ENCODE data around the gene ARHGAP26.
A peak's percentile ranks its signal among the peaks of the same experiment; 100 is the strongest.

Gene ARHGAP26

DNA sequence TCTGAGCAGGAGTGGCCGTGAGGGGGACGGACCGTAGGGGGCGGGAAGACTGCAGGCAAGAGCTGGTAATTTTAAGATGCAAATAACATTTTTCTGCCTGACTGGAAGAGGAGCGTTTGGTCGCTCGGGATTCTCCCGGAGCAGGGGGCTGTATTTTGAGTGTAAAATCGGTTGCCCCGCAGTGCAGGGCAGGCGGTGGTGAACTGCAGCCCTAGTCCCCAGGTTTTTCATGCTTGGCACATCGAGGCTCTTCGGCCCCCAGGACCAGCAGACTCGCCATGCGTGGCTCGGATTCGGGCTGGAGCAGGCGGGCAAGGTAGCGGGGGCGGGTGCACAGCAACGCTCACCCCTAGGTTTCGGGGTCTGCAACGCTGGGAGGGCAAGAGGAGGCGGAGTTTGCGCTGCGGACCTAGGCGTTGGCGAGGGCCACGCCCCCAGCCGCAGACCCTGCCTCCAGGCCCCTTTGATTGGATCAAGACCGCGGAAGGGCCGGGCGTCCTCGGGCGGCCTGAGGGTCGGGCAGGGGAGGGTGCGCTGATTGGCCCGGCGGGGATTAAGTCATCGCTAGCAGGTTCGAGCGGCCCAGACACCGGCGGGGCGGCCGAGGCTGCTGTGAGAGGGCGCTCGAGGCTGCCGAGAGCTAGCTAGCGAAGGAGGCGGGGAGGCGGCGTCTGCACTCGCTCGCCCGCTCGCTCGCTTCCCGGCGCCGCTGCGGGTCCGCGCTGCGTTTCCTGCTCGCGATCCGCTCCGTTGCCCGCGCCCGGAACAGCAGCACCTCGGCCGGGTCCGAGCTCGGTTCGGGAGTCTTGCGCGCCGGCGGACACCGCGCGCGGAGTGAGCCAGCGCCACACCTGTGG lies at the start of gene ARHGAP26:
Gene ARHGAP26 (plus strand): TSS at position 585 of the 857 bp plus-strand sequence. CDS start 385 bp downstream, outside the sequence.
- peak; percentile 96 for DNase-seq
- peaks cover 34% of the 10 kb centered on the region for H3K4me1 Mint-ChIP-seq
- CTCF ChIA-PET = interaction anchor here (0.6 to 7.1 kb wide), 19 partner anchors 10 to 119 kb away, joined by 3 to 41 read pairs (median 6); no protein-coding TSS in a partner anchor
- H3K27ac Mint-ChIP-seq = peak within 1 kb of the TSS; percentile 88
- no peaks in the 10 kb centered on the region for H3K27me3 Mint-ChIP-seq
- no peaks in the 10 kb centered on the region for H3K36me3 Mint-ChIP-seq
- peak within 1 kb of the TSS; percentile 93 for H3K4me3 Mint-ChIP-seq
- no peaks in the 10 kb centered on the region for H3K9me3 Mint-ChIP-seq

DNA sequence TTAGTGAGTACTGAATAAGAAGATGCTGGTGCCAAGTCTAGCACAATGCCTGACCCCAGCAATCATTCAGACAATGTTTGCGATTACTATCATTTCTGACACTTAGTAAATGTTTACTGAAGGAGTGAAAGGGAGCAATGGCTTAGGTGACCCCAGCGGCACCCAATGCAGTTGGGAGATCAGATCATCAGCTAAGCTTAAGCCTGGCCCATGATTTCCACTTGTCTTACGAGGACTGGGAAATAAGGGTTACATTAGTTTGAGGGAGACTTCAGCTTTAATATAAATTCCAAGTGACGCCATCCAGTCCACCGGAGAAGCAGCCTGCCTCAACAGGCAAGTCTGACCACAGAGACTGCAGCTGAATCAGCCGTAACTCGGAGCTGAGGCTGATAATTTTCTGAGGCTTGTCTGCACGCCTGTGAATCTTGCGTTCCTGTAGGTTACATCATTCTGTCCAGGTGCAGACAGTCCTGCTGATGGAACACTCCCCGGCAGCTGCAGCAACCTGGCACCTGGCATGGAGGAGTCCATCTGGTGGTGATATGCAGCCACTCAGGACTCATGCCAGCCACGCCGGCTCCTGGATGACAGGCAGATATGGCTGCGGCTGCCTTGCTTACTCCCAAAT lies 49.4 kb upstream of the ARHGAP26 start:
- DNase-seq = no peak
- CTCF ChIA-PET = interaction anchor here (0.7 to 8.5 kb wide), 5 partner anchors 27 to 195 kb away, joined by 4 to 153 read pairs (median 16); no protein-coding TSS in a partner anchor
- no peak overlapping the region for H3K4me3 Mint-ChIP-seq
- H3K27ac Mint-ChIP-seq = no peak overlapping the region
- H3K36me3 Mint-ChIP-seq = no peaks in the 10 kb centered on the region
- H3K4me1 Mint-ChIP-seq = no peaks in the 10 kb centered on the region
- H3K9me3 Mint-ChIP-seq = no peaks in the 10 kb centered on the region
- H3K27me3 Mint-ChIP-seq = peaks cover 28% of the 10 kb centered on the region

GRCh38 chr5:142722146-142722545 lies 48.0 kb upstream of the ARHGAP26 start:
- H3K27ac Mint-ChIP-seq = no peak overlapping the region
- no peaks in the 10 kb centered on the region for H3K9me3 Mint-ChIP-seq
- H3K36me3 Mint-ChIP-seq = no peaks in the 10 kb centered on the region

DNA sequence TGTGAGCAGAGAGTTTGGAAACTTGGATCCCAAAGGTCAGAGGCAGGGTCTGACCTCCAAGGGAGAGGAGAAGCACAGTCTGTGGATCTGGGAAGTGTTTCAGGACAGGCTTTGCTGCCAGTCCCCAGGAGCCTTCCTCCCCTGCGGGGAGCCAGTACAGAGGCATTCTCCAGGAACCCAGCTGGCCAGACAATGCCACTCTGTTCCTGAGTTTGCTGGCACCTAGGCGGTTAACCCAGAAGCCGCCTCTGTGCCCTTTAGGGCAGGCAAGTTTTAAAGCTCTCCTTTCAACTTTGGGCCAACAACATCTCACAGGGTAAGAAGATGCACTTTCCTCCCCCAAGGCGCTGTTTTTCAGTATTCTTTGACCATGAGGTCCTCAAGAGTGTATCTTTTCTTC lies 47.3 kb upstream of the ARHGAP26 start:
- Mint-ChIP-seq H3K27ac (no peak overlapping the region), H3K4me1 (no peaks in the 10 kb centered on the region), H3K4me3 (no peak overlapping the region), H3K27me3 (peaks cover 24% of the 10 kb centered on the region), H3K9me3 (no peaks in the 10 kb centered on the region), H3K36me3 (no peaks in the 10 kb centered on the region)
- CTCF ChIA-PET = interaction anchor here (0.6 to 5.8 kb wide), 8 partner anchors 9 to 166 kb away, joined by 3 to 23 read pairs (median 6); no protein-coding TSS in a partner anchor
- DNase-seq = no peak

More at GRCh38 chr5:142722146-142722545, 48.0 kb upstream of the ARHGAP26 start:
- no peak for DNase-seq
- peaks cover 24% of the 10 kb centered on the region for H3K27me3 Mint-ChIP-seq
- no peak overlapping the region for H3K4me3 Mint-ChIP-seq
- CTCF ChIA-PET = interaction anchor here (0.7 to 5.8 kb wide), 9 partner anchors 9 to 167 kb away, joined by 3 to 23 read pairs (median 6); no protein-coding TSS in a partner anchor
- H3K4me1 Mint-ChIP-seq = no peaks in the 10 kb centered on the region

GRCh38 chr5:142724821-142725220 lies 45.4 kb upstream of the ARHGAP26 start:
- CTCF ChIA-PET = interaction anchor here (0.6 to 5.8 kb wide), 5 partner anchors 9 to 165 kb away, joined by 3 to 23 read pairs (median 3); no protein-coding TSS in a partner anchor
- Mint-ChIP-seq H3K36me3 (no peaks in the 10 kb centered on the region), H3K4me1 (no peaks in the 10 kb centered on the region), H3K27ac (no peak overlapping the region), H3K9me3 (no peaks in the 10 kb centered on the region), H3K27me3 (peaks cover 19% of the 10 kb centered on the region), H3K4me3 (no peak overlapping the region)
- no peak for DNase-seq

DNA sequence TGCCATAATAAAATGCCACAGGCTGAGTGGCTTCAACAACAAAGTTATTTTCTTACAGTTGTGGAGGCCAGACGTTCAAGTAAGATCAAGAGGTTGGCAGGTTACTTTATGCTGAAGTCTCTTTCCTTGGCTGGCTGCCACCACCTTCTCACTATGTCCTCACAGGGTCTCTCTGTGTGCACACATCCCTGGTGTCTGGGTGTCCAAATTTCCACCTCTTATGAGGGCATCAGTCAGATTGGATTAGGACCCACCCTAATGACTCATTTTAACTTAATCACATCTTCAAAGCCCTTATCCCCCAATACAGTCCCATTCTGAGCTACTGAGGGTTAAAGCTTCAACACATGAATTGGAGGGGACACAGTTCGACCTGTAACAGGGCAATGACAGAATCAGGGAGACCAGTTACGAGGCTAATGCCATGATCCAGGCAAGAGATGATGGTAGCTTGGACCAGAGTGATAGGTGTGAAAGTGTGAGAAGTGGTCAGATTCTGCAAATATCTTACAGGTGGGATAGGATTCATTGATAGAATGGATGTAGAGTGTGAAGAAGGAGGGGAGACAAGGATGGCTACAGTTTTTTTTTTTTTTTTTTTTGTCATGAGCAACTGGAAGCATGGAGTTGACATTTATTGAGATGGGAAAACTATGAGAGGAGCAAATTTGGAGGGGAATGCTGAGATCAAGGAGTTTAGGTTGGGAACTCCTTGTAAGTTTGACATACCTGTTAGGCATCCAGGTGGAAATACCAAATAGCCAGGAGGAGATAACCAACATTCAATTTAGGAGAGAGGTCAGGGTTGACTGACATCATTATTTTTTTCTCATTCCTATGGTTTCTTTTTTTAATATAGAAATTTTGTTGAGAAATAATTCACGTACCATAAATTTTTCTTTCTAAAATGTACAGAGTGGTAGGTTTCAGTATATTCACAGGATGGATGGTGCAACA lies 44.7 kb upstream of the ARHGAP26 start:
- peaks cover 19% of the 10 kb centered on the region for H3K27me3 Mint-ChIP-seq
- H3K4me3 Mint-ChIP-seq = no peak overlapping the region
- DNase-seq = no peak
- no peaks in the 10 kb centered on the region for H3K36me3 Mint-ChIP-seq
- H3K9me3 Mint-ChIP-seq = no peaks in the 10 kb centered on the region
- no peak overlapping the region for H3K27ac Mint-ChIP-seq
- no peaks in the 10 kb centered on the region for H3K4me1 Mint-ChIP-seq
- CTCF ChIA-PET = interaction anchor here (0.6 to 5.8 kb wide), 4 partner anchors 9 to 164 kb away, joined by 3 to 23 read pairs (median 4); no protein-coding TSS in a partner anchor

- H3K4me1 Mint-ChIP-seq = no peaks in the 10 kb centered on the region
These were observed 43.9 kb upstream of the ARHGAP26 start for GRCh38 chr5:142726188-142726731.

DNA sequence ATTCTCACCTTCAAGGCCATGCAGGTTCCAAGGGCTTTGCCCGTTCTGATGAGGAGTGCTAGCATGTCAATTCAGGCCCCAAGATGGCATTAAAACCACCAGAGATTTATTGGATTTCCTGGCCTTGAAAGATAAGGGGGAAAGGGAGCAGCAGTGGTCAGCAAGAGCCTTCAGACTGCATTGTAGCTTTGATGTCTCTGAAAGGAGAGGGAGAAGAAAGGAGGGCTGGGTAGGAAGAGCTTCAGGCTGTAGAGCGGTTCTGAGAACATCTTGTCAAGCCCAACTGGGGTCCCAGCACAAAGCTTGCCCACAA lies 42.5 kb upstream of the ARHGAP26 start:
- H3K4me3 Mint-ChIP-seq = no peak overlapping the region

More at GRCh38 chr5:142726188-142726731, 43.9 kb upstream of the ARHGAP26 start:
- CTCF ChIA-PET = no interaction called here
- Mint-ChIP-seq H3K27ac (no peak overlapping the region), H3K9me3 (no peaks in the 10 kb centered on the region), H3K36me3 (no peaks in the 10 kb centered on the region), H3K4me3 (no peak overlapping the region), H3K27me3 (peaks cover 19% of the 10 kb centered on the region)
- DNase-seq = no peak

DNA sequence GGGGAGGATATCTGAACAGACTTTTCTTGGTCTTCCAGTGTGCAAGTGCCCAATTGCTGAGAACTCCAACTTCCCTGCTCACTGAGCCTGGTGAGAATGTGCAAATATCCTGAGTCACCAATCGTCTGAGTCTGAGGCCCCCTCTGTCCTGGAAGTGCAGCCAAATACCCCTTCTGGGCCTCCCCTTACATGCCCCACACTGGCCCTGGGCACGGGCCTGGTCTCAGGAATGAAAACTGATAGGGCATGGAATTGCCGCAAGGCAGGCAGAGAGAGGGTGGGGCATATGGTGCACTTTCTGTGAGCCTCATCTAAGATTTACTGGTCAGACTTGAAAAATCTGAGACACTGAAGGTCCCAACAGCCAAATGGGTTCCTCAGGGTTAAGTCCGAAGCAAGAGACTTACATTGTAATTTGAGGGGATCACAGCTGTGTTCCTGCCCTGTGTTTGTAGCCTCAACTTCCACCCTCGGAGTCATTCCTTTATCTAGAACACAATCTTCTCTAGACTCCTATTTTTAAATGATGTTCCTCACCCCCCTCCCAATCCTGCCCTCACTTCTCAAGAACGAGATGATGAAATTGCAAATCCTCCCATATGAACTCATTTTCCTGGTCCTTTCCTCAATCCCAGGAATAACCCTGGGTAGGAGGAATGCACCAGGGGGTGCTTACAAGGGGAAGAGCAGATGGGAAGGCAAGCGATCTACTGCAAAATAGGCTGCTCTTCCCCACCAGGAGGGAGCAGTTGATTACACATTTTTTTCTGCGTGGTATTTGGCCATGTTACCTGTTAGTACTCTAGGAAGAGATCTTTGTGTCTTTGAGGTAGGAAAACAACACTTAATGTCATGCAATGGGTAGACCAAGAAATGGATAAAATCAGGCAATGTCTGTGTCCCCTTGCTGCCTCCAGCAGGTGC lies 34.6 kb upstream of the ARHGAP26 start:
- Mint-ChIP-seq H3K27ac (no peak overlapping the region), H3K36me3 (no peaks in the 10 kb centered on the region), H3K4me1 (peaks cover 2% of the 10 kb centered on the region), H3K4me3 (no peak overlapping the region), H3K9me3 (no peaks in the 10 kb centered on the region), H3K27me3 (peaks cover 21% of the 10 kb centered on the region)
- CTCF ChIA-PET = interaction anchor here (0.6 to 3.0 kb wide), 7 partner anchors 13 to 153 kb away, joined by 3 to 7 read pairs (median 5); no protein-coding TSS in a partner anchor
- no peak for DNase-seq

More for the DNA sequence above, 42.5 kb upstream of the ARHGAP26 start:
- no peaks in the 10 kb centered on the region for H3K9me3 Mint-ChIP-seq
- CTCF ChIA-PET = interaction anchor here (1.7 kb wide), 1 partner anchor 10 kb away, joined by 5 read pairs; no protein-coding TSS in a partner anchor
- DNase-seq = no peak
- H3K36me3 Mint-ChIP-seq = no peaks in the 10 kb centered on the region
- no peaks in the 10 kb centered on the region for H3K4me1 Mint-ChIP-seq
- no peak overlapping the region for H3K27ac Mint-ChIP-seq
- H3K27me3 Mint-ChIP-seq = peaks cover 24% of the 10 kb centered on the region

GRCh38 chr5:142736247-142736632 lies 33.9 kb upstream of the ARHGAP26 start:
- DNase-seq = no peak
- H3K27ac Mint-ChIP-seq = no peak overlapping the region
- no peaks in the 10 kb centered on the region for H3K36me3 Mint-ChIP-seq
- peaks cover 21% of the 10 kb centered on the region for H3K27me3 Mint-ChIP-seq
- CTCF ChIA-PET = interaction anchor here (0.6 to 3.0 kb wide), 7 partner anchors 12 to 152 kb away, joined by 3 to 7 read pairs (median 5); no protein-coding TSS in a partner anchor
- H3K4me3 Mint-ChIP-seq = no peak overlapping the region
- H3K4me1 Mint-ChIP-seq = peaks cover 2% of the 10 kb centered on the region
- no peaks in the 10 kb centered on the region for H3K9me3 Mint-ChIP-seq

GRCh38 chr5:142737179-142737578 lies 33.0 kb upstream of the ARHGAP26 start:
- Mint-ChIP-seq H3K36me3 (no peaks in the 10 kb centered on the region), H3K4me1 (peaks cover 2% of the 10 kb centered on the region), H3K9me3 (no peaks in the 10 kb centered on the region), H3K27ac (no peak overlapping the region), H3K27me3 (peaks cover 23% of the 10 kb centered on the region), H3K4me3 (no peak overlapping the region)
- CTCF ChIA-PET = interaction anchor here (1.1 to 3.0 kb wide), 6 partner anchors 11 to 151 kb away, joined by 3 to 7 read pairs (median 6); no protein-coding TSS in a partner anchor
- DNase-seq = no peak

GRCh38 chr5:142740474-142741242 lies 29.5 kb upstream of the ARHGAP26 start:
- CTCF ChIA-PET = interaction anchor here (0.8 to 3.7 kb wide), 9 partner anchors 7 to 148 kb away, joined by 3 to 16 read pairs (median 4); no protein-coding TSS in a partner anchor
- peaks cover 40% of the 10 kb centered on the region for H3K27me3 Mint-ChIP-seq
- no peak for DNase-seq
- H3K9me3 Mint-ChIP-seq = no peaks in the 10 kb centered on the region
- H3K4me1 Mint-ChIP-seq = no peaks in the 10 kb centered on the region
- H3K36me3 Mint-ChIP-seq = no peaks in the 10 kb centered on the region
- no peak overlapping the region for H3K4me3 Mint-ChIP-seq
- H3K27ac Mint-ChIP-seq = no peak overlapping the region

All from activated naive CD4-positive, alpha-beta T cell treated with anti-CD3 and anti-CD28 coated beads, Interleukin-2, amount 10 ng/mL, durations not matched to agents 7 days and 5 days (primary cell).